H9 (cell line): ENCODE results near the gene CPLANE1. TPM values are rescaled to one million over a fixed set of nuclear protein-coding genes. Genes with fewer than 3 reads are reported as not detected.
"Not testable (repeated sequence)": the region's sequence is repeated elsewhere in the genome, so short reads cannot be mapped to it uniquely, and the experiment has no call there.

Source experiments
- DNase-seq: peaks from one replicate; pipeline ENCODE4 v3.0.0-alpha.2; 2017
- H2AFZ ChIP-seq: one replicate; pipeline ENCODE4 v1.6.1; 2013; ENCODE audit warnings: mild to moderate bottlenecking, low read length, control low read depth, moderate library complexity
- H2AK5ac ChIP-seq: 2 replicates; pipeline ENCODE4 v1.6.1; 2013; ENCODE audit warnings: low read length, control low read depth, mixed read lengths; ENCODE audit not compliant: insufficient read length
- H2BK120ac ChIP-seq: one replicate; pipeline ENCODE4 v1.6.1; 2013; ENCODE audit warnings: low read depth, mild to moderate bottlenecking, low read length, control low read depth, inconsistent platforms; ENCODE audit not compliant: poor library complexity, severe bottlenecking
- H2BK12ac ChIP-seq: 2 replicates; pipeline ENCODE4 v1.6.1; 2013; ENCODE audit warnings: low read length, control low read depth, mixed read lengths, low read depth; ENCODE audit not compliant: insufficient read length
- H2BK15ac ChIP-seq: 2 replicates; pipeline ENCODE4 v1.6.1; 2013; ENCODE audit warnings: low read depth, low read length, control low read depth
- H2BK20ac ChIP-seq: one replicate; pipeline ENCODE4 v1.6.1; 2013; ENCODE audit warnings: low read depth, mild to moderate bottlenecking, low read length, control low read depth, inconsistent platforms; ENCODE audit not compliant: poor library complexity, severe bottlenecking
- H2BK5ac ChIP-seq: 2 replicates; pipeline ENCODE4 v1.6.1; 2013; ENCODE audit warnings: low read length, control low read depth, mixed read lengths; ENCODE audit not compliant: insufficient read length
- H3K14ac ChIP-seq: 2 replicates; pipeline ENCODE4 v1.6.1; 2013; ENCODE audit warnings: low read length, control low read depth; ENCODE audit not compliant: insufficient read depth
- H3K18ac ChIP-seq: 2 replicates; pipeline ENCODE4 v1.6.1; 2013; ENCODE audit warnings: low read depth, mild to moderate bottlenecking, mixed read lengths, low read length, control low read depth; ENCODE audit not compliant: insufficient read length
- H3K23ac ChIP-seq: 2 replicates; pipeline ENCODE4 v1.6.1; 2013; ENCODE audit warnings: low read length, control low read depth, mixed read lengths, low read depth; ENCODE audit not compliant: insufficient read length
- H3K23me2 ChIP-seq: 2 replicates; pipeline ENCODE4 v1.6.1; 2013; ENCODE audit warnings: low read depth, mild to moderate bottlenecking, mixed read lengths, low read length, control low read depth; ENCODE audit not compliant: insufficient read length, poor library complexity, severe bottlenecking
- H3K27ac ChIP-seq: 2 replicates; pipeline ENCODE4 v1.5.1; 2013; ENCODE audit warnings: low read length, control low read depth, mixed read lengths, low read depth; ENCODE audit not compliant: insufficient read length
- H3K27me3 ChIP-seq: 2 replicates; pipeline ENCODE4 v1.6.1; 2013; ENCODE audit warnings: low read length, control low read depth, inconsistent platforms; ENCODE audit not compliant: insufficient read depth
- H3K4ac ChIP-seq: 2 replicates; pipeline ENCODE4 v1.6.1; 2013; ENCODE audit warnings: low read depth, mild to moderate bottlenecking, control low read depth, inconsistent platforms, low read length, moderate library complexity
- H3K4me1 ChIP-seq: 2 replicates; pipeline ENCODE4 v1.6.1; 2013; ENCODE audit warnings: low read length, control low read depth, inconsistent platforms; ENCODE audit not compliant: insufficient read depth
- H3K4me2 ChIP-seq: 2 replicates; pipeline ENCODE4 v1.6.1; 2013; ENCODE audit warnings: low read length, control low read depth, mixed read lengths; ENCODE audit not compliant: insufficient read length, insufficient read depth
- H3K56ac ChIP-seq: 2 replicates; pipeline ENCODE4 v1.6.1; 2013; ENCODE audit warnings: low read depth, mild to moderate bottlenecking, mixed read lengths, low read length, control low read depth; ENCODE audit not compliant: insufficient read length
- H3K79me1 ChIP-seq: 2 replicates; pipeline ENCODE4 v1.6.1; 2013; ENCODE audit warnings: low read depth, mild to moderate bottlenecking, moderate library complexity, low read length, control low read depth, inconsistent platforms; ENCODE audit not compliant: insufficient read depth, poor library complexity, severe bottlenecking
- H3K79me2 ChIP-seq: 2 replicates; pipeline ENCODE4 v1.6.1; 2013; ENCODE audit warnings: low read length, control low read depth, inconsistent platforms; ENCODE audit not compliant: insufficient read depth
- H3K9ac ChIP-seq: 2 replicates; pipeline ENCODE4 v1.6.1; 2013; ENCODE audit warnings: low read length, control low read depth, mixed read lengths; ENCODE audit not compliant: insufficient read length; ENCODE audit errors: extremely low read depth
- H3K9me3 ChIP-seq: one replicate; pipeline ENCODE4 v1.6.1; 2013; ENCODE audit warnings: low read depth, low read length, inconsistent platforms; ENCODE audit not compliant: control insufficient read depth
- H3T11ph ChIP-seq: one replicate; pipeline ENCODE4 v1.6.1; 2013; ENCODE audit warnings: mild to moderate bottlenecking, low read length, control low read depth, inconsistent platforms
- H4K20me1 ChIP-seq: one replicate; pipeline ENCODE4 v1.6.1; 2013; ENCODE audit not compliant: control insufficient read depth, insufficient read length, insufficient read depth
- H4K5ac ChIP-seq: 2 replicates; pipeline ENCODE4 v1.6.1; 2013; ENCODE audit warnings: low read depth, mild to moderate bottlenecking, mixed read lengths, low read length, control low read depth; ENCODE audit not compliant: insufficient read length
- H4K8ac ChIP-seq: replicated peaks from 2 replicates; pipeline ENCODE4 v1.6.1; 2013; ENCODE audit warnings: low read length, control low read depth, mixed read lengths, low read depth; ENCODE audit not compliant: insufficient read length
- H4K91ac ChIP-seq: 2 replicates; pipeline ENCODE4 v1.6.1; 2013; ENCODE audit warnings: low read depth, mild to moderate bottlenecking, moderate library complexity, mixed read lengths, low read length, control low read depth; ENCODE audit not compliant: insufficient read length
- H3K27ac Mint-ChIP-seq, 3 experiments: 2 replicates in 2 of 3; 3 replicates in 1 of 3; pipeline ENCODE4 v1.8.0; 2020 to 2021; ENCODE audit warnings: mixed read lengths in 3 of 3, mild to moderate bottlenecking in 1 of 3, moderate library complexity in 1 of 3
- H3K27me3 Mint-ChIP-seq: 2 replicates; pipeline ENCODE4 v1.8.0; 2021; ENCODE audit warnings: low read depth, mild to moderate bottlenecking, moderate library complexity, mixed read lengths
- H3K36me3 Mint-ChIP-seq, 3 experiments: 2 replicates in 2 of 3; 3 replicates in 1 of 3; pipeline ENCODE4 v1.8.0; 2020 to 2021; ENCODE audit warnings: low read depth in 3 of 3, mixed read lengths in 3 of 3; ENCODE audit not compliant: insufficient read depth in 1 of 3
- H3K4me1 Mint-ChIP-seq, 2 experiments: 2 replicates each; pipeline ENCODE4 v1.8.0; 2020; ENCODE audit warnings: mixed read lengths in 2 of 2
- H3K4me3 Mint-ChIP-seq, 2 experiments: 2 replicates in 1 of 2; 3 replicates in 1 of 2; pipeline ENCODE4 v1.8.0; 2020 to 2021; ENCODE audit warnings: mild to moderate bottlenecking in 2 of 2, mixed read lengths in 2 of 2, moderate library complexity in 1 of 2
- H3K9me3 Mint-ChIP-seq, 2 experiments: 2 replicates in 1 of 2; 3 replicates in 1 of 2; pipeline ENCODE4 v1.8.0; 2020; ENCODE audit warnings: mild to moderate bottlenecking in 2 of 2, mixed read lengths in 2 of 2, moderate library complexity in 1 of 2
- CTCF ChIP-seq: fragments of 200-600 bp; sonication (generic); conservative IDR thresholded peaks from 3 replicates; pipeline ENCODE4 v1.8.0; 2021; ENCODE audit warnings: antibody characterized with exemption, mild to moderate bottlenecking
- WGBS: extraction: QIAGEN DNeasy Blood & Tissue Kit; methylation state at CpG from one replicate; pipeline ENCODE4 v1.1.7; 2013; ENCODE audit warnings: missing lambda C conversion rate, low lambda C conversion rate, mixed read lengths; ENCODE audit not compliant: insufficient read length; ENCODE audit errors: extremely low coverage; 5-methylcytosine and 5-hydroxymethylcytosine counted together
- total RNA-seq: library from RNA; stranded (reverse); gene quantifications from 2 replicates; pipeline ENCODE4 v1.2.1, GENCODE V29; 2021

The CPLANE1 gene
- total RNA-seq, 1 experiment from 2014 or later = 11.6 TPM

GRCh38 chr5:37222181-37222580, 27.0 kb downstream of the CPLANE1 start:
- Mint-ChIP-seq H3K9me3 (no peaks in the 10 kb centered on the region), H3K36me3 (peaks cover 0 to 12% (median 10%) of the 10 kb centered on the region in 3 experiments; a peak in 4 of 7 replicates), H3K4me1 (no peaks in the 10 kb centered on the region), H3K27ac (no peak overlapping the region), H3K4me3 (no peak overlapping the region), H3K27me3 (no peaks in the 10 kb centered on the region)
- Histone ChIP-seq H2BK15ac (no peak overlapping the region), H2AFZ (no peak overlapping the region), H3K4me1 (no peaks in the 10 kb centered on the region), H3T11ph (no peak overlapping the region), H3K23ac (no peak overlapping the region), H3K79me2 (no peaks in the 10 kb centered on the region), H3K56ac (no peak overlapping the region), H4K5ac (no peak overlapping the region), H4K20me1 (no peaks in the 10 kb centered on the region), H3K4ac (no peak overlapping the region), H3K79me1 (no peaks in the 10 kb centered on the region), H2BK5ac (no peak overlapping the region), H3K23me2 (no peaks in the 10 kb centered on the region), H4K8ac (no peak overlapping the region), H3K27ac (no peak overlapping the region), H3K9ac (no peak overlapping the region), H3K9me3 (no peaks in the 10 kb centered on the region), H4K91ac (no peak overlapping the region), H2BK12ac (no peak overlapping the region), H3K27me3 (no peaks in the 10 kb centered on the region), H3K18ac (no peak overlapping the region), H2BK20ac (no peak overlapping the region), H2AK5ac (no peak overlapping the region), H3K14ac (no peak overlapping the region), H3K4me2 (no peak overlapping the region), H2BK120ac (no peak overlapping the region)
- DNase-seq = no peak
- TF ChIP-seq CTCF = no peak

GRCh38 chr5:37220426-37220825, 28.8 kb downstream of the CPLANE1 start:
- H3K23me2 ChIP-seq, H2AFZ ChIP-seq, H3K27ac Mint-ChIP-seq, H4K20me1 ChIP-seq, H3K9ac ChIP-seq, H3K9me3 Mint-ChIP-seq, H2AK5ac ChIP-seq, H2BK15ac ChIP-seq, H2BK12ac ChIP-seq, H2BK5ac ChIP-seq, H3K4me3 Mint-ChIP-seq, H3K4me1 ChIP-seq, H3K27me3 ChIP-seq, H3K79me2 ChIP-seq, H4K5ac ChIP-seq, H3K18ac ChIP-seq, H3K27ac ChIP-seq, H4K91ac ChIP-seq, H3K23ac ChIP-seq, DNase-seq, H2BK20ac ChIP-seq, H3K79me1 ChIP-seq, H3K27me3 Mint-ChIP-seq, H3K14ac ChIP-seq, H3K9me3 ChIP-seq, H4K8ac ChIP-seq, H2BK120ac ChIP-seq, H3K56ac ChIP-seq, H3T11ph ChIP-seq, H3K36me3 Mint-ChIP-seq, H3K4me2 ChIP-seq, H3K4ac ChIP-seq, H3K4me1 Mint-ChIP-seq: not testable (repeated sequence)
- no CpG with 5 or more reads among the region's 6 CpGs for WGBS
